ENCODE data around the gene C3.

- no peak for TF ChIP-seq POLR2AphosphoS5 (IDR thresholded peaks at IDR 0.05; ENCODE audit: low read depth, low read length)
- no peak for TF ChIP-seq REST (IDR thresholded peaks at IDR 0.05; ENCODE audit: insufficient read depth in 1 of 2, low read depth in 2 of 2, low read length in 1 of 2)
- TF ChIP-seq CTCF (IDR thresholded peaks at IDR 0.05): no peak
These were observed 13.3 kb downstream of the C3 start for GRCh38 chr19:6707011-6707657.

Measured in Panc1 (cell line).